GM23248 (cell line): ENCODE measurements around the gene PRICKLE3.

Experiments
- EZH2 ChIP-seq: fragments of 200-600 bp; sonication (generic); IDR thresholded peaks from 2 replicates; pipeline ENCODE4 v1.6.1; 2018; ENCODE audit warnings: antibody characterized with exemption, mild to moderate bottlenecking; ENCODE audit not compliant: insufficient read depth, poor library complexity, severe bottlenecking
- EZH2phosphoT487 ChIP-seq: fragments of 200-600 bp; sonication (generic); IDR thresholded peaks from 2 replicates; pipeline ENCODE4 v1.6.1; 2018; ENCODE audit warnings: antibody characterized with exemption, moderate library complexity, mild to moderate bottlenecking, low read depth; ENCODE audit not compliant: insufficient read depth

DNA sequence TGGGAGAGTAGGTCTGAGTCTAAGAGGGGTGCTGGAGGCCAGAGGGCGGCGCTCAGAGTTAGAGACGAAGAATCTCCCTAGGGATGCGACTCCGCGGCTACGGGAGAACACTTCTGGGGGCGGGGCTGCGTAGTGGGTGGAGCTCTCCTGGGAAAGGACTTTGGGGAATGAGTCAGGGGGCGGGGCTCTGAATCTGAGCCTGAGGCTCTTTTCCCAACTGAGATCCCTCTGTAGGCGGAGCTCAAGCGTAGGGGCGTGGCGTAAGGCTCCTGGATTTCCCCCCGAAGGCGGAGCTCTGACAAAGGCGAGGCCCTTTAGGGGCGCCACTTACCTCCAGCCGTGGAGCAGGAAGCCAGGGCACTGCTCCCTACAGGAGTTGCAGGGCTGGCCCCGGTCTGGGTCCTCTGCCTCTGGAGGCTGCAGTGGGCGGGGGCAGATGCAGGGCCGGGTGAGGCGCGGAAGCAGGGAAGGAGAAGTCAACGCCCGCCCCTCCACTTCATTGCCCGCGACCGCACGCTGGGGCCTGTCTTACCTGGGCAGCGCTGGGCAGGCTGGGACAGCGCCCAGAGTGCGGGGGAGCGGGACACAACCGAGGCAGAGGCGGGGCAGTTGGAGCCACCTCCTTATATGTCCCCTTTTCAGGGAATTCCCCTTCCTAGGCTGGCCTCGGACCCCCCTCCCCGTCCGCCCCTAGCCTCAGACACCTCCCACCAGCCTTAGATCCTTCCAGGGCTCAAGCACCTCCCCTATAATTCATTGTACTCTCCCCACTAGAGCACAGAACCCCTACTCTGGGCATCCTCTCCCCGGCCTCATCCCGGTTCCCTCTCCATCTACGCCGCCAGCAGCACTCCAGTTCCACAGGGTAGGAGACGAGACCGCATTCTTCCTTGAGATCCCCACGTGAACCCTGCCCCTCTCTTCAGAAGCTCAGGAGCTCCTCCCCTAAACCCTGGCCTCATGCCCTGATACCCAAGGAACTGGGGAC, 1.6 kb downstream of the PRICKLE3 start:
- TF ChIP-seq EZH2 = no peak
- no peak for TF ChIP-seq EZH2phosphoT487
